Endometrium (tissue), 2 donors: ENCODE data around the gene ZBTB40.

Source experiments
- FAIRE-seq: peaks from 2 replicates; lab custom pipeline; 2012; peaks lifted over from hg19 to GRCh38; lab: Jason Lieb, UNC
- donor health status: control.
- donor health status: control.

The ZBTB40 gene

DNA sequence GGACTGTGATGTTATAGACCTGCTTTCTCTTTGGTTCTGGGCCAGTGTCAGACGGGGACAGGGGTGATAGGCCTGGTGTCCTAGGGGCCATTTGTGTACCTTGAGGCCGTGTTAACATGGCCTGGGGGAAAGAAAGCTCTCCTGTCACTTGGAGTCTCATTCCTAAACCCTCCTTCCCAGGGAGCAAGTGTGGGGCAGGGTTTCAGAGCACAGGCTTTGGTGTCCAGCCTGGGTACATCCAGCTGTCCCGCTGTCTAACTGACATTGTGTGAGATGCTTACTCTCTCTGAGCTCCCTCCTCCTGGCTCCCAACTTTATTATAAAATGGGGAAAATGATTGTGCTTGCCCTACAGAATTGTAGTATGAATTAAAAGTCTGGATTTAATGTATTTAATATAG lies 79.1 kb downstream of the ZBTB40 start:
- no peak for FAIRE-seq

DNA sequence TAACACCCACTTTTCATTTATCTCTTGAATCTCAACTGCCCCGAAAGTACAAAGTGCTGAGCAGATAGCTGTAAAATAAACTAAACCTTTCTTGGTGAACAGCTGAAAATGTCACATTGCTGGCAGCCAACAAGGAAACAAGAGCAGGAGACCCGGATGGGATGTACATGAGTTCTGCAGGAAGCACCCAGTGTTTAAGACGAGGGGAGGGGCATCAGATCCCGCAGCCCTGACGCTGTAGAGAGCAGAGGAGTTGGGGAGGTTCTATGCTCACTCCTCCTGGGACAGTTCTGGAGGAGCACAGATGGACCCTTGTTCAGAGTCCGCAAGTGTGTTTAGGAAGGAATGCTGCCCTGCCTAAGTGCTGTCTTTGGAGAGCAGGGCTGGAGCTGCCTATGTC lies 79.6 kb downstream of the ZBTB40 start:
- no peak for FAIRE-seq

DNA sequence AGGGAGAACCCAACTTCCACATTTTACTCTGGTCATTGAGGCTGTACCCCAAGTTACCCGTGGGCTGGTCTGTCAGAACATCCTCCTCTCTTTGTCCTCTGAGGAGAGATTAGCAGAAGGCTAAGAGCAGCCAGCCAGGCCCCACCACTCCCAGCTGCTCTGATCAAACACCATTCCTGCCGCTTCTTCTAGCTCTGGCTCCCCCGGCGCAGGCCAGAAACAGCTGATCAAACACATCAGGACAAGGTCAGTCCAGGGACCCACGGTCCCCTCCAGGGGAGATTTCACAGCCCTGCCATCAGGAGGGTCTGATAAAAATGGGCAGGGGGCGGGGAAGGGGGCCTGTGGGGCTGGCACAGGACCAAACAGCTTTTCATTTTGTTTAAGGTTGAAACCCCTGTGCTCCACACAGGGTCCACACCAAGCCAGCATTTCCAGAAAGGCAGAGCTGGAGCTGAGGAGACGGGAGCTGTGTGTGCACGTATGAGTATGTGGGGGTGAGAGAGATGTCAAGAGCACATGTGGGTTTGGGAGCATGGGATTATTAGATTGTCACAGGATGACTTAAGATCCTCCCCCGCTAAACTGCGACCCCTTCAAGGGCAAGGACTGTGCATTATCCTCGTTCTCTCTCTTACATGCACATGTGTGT lies 81.7 kb downstream of the ZBTB40 start:
- FAIRE-seq, result no peak

DNA sequence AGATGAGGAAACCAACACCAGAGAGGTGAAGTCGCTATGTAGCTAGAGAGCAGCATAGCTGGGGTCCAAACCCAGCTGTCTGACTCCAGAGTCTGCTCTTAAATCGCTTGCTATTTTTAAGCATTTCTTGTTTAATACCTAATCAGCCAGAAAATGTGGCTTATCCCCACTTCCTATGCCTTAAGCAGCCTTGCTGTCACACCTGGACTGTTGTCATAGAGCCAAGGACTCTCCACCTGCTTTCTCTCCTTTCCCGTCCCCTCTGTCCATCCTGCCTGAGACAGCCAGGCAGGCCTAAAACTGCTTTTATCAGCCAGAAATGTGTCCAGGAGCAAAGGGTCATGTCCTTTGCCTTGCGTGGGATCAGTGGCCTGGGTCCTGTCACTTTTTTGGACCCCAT lies 83.3 kb downstream of the ZBTB40 start:
- FAIRE-seq, result no peak

DNA sequence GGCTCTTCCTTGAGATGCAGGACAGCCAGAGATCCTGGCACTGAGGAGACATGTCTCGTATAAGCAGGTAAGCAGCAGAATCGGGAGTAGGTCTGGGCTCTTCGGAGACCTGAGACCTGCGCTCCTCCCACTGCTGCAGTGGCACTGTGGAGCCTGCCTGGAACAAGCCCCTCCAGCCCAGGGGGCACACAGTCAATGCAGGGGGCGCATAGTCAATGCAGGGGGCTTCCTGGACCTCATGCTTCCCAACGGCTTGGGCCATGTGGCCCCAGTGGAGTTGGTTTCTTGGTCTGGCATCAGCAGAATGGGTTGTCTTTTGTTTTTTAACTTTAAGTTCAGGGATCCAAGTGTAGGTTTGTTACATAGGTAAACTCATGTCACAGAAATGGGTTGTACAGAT lies 83.7 kb downstream of the ZBTB40 start:
- FAIRE-seq, result no peak

DNA sequence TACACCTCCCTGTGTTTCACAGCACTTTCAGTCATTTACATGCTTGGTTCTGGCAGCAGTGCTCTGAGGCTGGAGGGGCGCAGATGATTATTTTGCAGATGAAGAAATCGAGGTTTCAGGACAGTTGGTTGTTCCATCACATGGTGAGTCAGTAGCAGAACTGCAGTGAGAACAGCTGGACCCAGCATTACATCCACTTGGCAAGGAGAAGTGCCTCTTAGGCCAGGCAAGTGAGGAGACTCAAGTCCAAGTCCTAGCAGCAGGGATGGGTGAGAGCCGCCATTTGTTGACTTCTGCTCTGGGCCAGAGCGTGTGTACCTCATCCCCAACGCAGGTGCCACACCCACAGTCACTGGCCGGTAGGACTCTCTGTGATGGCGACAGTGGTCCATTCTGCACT lies 84.9 kb downstream of the ZBTB40 start:
- FAIRE-seq, result no peak

DNA sequence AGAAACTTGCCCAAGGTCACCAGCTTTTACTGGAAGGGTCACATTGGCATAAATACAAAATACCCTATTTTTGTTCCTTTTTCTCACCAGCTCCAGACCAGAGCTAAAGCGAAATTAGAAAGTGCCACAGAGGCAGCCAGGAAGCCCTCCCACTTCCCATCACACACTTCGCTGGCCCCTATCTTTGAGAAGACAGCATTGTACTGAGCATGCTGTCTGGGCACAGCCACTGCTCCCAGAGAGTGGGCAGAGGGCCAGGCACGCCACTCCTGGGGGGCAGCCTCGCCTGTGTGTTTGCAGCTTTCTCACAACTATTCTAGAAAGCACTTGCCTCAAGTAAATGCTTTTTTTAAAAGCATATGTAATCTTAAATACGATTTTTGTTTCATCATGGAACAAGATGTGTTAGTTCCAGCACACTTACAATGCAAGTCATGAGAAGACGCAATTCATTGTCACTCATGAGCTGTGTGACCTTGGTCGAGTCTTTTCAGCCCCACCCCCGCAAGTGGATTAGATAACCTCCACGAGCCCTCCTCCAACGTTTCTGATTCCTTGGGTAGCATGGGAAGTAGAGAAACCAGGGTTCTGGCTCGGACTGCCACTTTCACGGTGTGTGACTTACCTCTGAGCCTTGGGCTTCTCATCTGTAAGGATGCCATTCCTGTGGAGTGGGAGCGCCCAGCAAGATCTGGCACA lies 85.9 kb downstream of the ZBTB40 start:
- FAIRE-seq, result no peak

DNA sequence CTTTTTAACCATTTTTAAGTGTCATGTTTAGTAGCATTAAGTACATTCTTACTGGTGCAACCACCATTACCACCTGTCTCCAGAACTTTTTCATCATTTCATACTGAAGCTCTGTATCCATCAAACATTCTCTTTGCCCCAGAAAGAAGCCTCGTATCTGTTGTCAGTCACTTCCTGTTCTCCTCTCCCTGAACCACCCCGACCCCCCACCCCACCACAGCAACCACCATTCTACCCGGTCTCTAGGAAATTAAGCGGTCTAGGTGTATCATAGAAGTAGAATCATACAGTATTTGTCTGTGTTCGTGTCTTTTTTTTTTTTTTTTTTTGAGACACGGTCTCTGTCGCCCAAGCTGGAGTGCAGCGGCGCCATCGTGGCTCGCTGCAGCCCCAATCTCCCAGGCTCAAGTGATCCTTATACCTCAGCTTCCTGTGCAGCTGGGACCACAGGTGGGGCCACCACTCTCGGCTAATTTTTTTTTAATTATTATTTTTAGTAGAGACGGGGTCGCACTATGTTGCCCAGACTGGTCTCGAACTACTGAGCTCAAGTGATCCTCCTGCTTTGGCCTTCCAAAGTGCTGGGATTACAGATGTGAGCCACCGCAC lies 88.0 kb downstream of the ZBTB40 start:
- FAIRE-seq, result no peak

DNA sequence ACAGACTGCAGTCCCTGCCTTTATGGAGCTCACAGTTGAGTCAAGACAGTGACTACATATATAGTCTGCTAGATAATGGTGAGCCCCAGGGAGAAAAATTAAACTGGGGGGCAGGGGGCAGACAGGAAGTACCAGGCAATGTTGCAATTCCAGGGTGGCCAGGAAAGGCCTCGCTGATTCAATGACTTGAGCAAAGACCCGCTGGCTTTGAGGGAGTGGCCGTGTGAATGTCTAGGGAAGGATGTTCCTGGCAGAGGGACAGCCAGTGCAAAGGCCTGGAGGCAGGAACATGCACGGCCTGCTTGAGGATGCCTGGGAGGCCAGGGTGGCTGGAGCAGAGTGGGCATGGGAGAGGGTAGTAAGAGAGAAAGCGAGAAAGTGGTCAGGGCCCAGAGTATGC lies 88.7 kb downstream of the ZBTB40 start:
- FAIRE-seq, result no peak

DNA sequence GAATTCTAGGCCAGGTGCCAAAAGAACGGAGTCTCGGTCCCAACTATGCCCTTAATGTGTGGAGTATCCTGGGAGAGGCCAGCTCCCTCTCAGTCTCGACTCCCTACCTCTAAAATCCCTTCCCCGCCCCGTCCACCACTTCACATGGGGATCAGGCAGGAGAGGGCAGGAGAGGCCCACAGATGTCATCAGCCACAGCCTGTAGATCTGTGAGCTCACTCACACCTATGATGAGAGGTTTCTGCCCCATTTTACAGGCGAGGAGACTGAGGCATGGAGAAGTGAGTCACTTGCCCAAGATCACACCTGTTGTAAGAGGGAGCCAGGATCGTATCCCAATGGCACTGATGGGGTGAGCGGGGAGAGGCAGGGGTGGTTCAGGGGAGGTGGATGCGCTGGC lies 91.2 kb downstream of the ZBTB40 start:
- no peak for FAIRE-seq

DNA sequence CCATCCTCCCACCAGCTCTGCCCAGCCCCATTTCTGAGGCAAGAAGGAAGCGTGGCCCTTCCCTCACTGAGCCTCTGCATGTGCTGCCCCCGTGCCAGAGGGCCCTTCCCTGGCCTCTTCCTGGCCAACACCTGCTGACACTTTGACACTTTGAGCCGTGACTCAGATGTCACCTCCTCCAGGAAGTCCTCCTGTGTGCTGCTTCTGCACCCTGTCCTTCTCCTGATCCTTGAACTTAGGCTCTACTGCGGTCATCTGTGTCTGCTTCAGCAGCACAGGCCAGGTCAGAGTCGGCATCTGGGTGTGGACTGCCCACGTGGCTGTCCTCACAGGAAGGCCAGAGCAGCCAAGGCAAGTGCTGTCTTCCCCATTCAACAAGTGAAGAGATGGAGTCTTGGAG lies 92.0 kb downstream of the ZBTB40 start:
- no peak for FAIRE-seq

DNA sequence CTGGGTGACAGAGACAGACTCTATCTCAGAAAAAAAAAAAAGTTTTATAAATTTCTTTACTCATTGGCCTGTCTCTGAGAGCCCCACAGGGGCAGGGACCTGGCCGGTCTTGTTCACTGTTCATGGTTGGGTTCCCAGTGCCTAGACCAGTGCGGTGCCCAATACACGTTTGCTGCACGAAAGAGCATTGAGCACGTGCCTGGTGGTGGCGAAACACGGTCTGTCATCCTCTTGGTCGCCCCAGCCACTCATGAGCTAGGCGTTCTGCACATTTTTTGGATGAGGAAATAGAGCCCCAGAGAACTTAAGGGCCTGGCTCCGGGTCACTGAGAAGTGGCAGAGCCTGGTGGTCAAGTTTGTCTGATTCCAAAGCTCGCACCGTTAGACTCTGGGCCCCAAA lies 93.0 kb downstream of the ZBTB40 start:
- FAIRE-seq, result no peak

DNA sequence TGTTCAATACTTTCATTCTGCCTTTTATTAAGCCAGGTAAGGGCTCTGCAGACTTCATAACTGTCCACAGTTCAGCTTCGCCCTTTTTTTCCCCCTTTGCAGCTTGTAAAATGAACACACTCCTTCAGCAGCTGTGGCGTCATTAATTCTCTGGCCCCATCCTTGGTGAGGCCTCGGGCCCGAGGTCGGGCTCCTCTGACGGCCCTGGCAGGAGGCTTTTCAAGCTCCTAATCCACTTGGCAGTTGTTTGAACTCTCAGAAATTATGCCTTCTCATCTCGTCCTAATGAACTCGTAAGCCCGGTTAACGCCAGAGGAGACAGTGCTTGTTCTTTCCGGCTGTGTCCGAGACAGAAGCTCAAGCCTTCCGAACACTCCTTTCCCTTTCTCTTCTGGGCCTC lies 93.5 kb downstream of the ZBTB40 start:
- no peak for FAIRE-seq

DNA sequence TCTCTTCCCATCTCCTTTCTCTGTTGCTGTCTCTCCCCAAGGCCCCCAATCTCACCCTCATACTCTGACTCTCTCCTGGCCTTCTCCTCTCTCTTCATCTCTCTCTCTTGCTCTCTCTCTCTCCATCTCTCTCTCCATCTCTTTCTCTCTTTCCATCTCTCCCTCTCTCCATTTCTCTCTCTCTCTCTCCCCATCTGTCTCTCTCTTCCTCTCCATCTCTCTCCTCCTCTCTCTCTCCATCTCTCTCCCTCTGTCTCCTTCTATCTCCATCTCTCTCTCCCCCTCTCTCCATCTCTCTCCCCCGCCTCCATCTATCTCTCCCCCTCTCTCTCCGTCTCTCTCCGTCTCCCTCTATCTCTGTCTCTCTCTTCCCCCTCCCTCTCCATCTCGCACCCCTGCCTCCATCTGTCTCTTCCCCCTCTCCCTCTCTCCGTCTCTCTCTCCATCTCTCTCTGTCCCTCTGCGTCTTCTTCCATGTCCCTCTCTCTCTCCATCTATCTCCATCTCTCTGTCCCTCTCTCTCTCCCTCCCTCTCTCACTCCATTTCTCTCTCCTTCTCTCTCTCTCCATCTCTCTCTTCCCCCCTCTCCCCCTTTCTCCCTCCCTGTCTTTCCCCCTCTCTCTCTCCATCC lies 95.7 kb downstream of the ZBTB40 start:
- no peak for FAIRE-seq

DNA sequence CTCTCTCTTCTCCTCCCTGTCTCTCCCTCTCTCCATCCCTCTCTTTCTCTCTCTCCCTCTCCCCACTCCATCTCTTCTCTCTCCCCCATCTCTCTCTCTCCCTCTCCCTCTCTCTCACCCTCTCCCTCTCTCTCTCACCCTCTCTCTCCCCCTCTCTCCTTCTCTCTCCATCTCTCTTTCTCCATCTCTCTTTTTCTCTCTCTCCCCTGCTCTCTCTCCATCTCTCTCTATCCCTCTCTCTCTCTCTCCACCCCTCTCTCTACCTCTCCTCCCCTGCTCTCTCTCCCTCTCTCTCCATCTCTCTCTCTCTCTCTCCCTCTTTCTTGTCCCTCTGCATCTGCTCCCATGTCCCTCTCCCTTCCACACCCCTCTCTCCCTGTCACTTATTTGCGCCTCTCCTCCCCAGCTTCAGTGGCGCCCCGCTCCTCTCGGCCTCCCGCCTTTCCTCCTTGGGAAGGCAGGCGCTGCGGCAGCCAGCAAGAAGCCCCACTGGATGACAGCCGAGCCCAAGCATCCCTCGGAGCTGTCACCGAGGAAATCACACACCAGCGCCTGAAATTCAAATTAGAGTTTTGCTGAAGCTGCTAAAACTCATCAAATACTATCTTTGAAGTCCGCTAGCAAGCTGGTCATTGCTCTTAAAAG lies 96.3 kb downstream of the ZBTB40 start:
- no peak for FAIRE-seq

DNA sequence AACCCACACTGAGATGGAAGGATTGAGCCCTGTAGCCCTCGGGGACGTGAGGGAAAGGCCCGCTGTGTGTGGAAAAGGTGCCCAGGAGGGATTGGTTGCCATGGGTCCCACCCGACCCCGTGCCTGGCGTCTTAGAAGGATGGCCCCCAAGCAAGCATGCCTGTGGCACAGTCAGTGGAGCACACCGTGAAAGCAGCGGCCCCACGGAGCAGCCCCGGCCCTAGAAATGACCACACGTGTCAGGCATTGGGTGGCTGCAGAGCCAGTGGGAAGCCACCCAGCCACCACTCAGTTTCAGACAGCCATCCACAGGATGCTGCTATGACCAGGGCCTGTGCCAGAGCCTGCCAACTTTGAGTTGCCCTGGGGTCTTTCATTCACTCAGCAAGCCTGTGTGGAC lies 98.4 kb downstream of the ZBTB40 start:
- no peak for FAIRE-seq

DNA sequence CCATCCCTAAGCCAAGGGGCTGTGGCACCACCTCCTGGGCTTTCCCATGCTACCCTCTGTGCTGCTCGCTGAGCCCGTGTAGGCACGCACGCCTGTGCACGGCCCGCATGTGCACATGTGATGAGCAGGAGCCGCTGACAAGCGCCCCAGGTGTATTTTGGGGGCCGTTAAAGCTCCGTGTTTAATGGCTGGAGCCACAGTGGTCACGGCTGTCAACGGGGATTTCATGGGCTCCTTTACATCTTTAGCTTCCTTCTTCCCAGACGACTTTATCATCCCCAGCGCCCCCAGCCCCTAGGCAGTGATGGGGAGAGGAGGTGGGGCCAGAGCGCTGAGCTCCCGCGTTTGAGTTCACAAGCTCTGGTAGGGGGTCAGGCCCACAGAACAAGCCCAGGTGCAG lies 99.9 kb downstream of the ZBTB40 start:
- no peak for FAIRE-seq

DNA sequence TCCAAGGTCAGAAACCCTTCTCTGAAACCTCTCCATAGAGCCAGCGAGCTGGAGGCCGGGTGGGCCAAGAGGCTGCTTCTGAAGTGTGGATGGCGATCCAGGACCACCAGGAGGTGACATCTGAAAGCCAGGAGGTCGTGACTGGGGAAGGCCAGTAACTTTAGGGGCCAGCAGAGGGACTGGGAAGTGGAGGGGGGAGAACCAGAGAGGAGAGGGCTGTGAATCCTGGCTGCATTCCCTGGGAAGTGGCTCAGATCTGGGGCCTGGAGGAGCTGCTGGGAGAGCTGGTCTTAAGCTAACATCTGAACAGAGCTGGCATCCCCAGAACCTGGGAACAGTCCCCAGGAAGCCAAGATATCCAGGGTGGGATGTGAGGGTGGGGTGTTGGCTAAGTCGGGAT lies 100.4 kb downstream of the ZBTB40 start:
- no peak for FAIRE-seq

DNA sequence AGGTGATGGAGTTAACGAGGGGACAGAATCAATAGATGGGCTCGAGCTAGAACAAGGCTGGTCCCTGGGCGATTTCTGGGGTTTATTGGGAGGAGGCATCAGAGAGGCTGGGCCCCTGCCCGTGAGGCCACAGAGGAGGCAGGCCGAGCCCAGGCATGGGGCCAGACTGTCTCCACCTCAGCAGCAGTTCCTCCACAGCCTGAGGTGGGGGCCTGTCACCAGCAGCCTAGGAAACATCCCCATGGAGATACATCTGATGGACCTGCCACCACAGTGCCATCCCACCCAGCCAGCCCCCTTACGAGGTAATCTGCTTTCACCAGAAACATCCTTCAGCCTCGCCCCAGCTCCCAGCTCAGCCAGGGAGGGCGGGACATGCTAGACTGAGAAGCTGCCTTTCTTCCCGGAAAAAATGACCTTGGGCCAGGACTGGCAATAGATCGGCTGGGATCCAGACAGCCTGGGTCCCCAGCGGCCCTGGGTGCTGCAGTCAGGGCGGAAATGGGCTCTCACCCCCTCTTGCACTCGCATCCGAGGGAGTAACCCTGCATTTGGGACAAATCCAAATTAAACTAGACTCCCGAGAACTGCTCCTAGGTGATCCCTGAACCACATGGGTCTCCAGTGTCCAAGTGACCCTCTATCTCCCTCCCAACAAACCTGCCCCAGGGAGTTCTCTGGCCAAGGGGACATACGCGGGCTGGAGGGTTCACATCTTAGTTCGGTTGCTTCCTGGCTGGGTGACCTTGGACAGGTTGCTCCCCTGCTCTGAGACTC lies 101.6 kb downstream of the ZBTB40 start:
- no peak for FAIRE-seq

DNA sequence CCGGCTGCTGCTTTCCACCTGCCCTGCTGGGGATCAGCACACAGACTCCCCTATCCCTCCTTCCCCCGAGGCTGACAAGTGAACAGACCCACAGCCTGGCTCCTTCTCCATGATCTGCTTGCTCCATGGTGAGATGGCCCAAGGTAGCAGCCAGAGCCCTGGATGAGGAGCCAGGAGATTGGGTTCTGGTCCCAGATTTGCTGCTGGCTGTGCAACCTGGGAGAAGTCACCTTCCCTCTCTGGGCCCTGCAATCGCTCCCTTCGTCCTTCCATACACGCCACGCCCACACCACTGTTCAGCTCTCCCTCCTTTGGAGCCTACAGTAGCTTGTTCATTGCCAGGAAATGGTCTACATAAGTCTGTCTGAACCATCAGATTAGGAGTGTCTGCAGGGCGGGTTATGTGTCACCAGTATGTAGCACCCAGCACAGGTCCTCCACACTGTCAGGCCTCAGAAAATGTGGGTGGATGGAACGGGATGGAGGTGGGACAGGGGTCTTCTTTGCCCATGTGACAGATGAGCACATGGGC lies 102.4 kb downstream of the ZBTB40 start:
- FAIRE-seq, result no peak

DNA sequence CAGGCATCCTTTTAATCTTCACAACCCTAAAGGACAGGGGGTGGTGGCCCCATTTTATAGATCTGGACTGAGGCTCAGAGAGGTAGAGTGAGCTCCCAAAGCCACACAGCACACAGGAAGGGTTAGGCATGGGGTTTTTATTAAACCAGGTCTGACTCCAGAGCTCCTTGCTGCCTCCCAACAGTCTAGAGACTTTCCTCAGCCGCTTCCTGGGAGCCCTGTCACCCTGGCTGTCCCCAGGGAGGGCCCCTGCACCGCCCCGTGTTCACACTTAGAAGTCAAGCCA lies 103.7 kb downstream of the ZBTB40 start:
- no peak for FAIRE-seq
